Muscle layer of duodenum (tissue), 2 donors: Measurements from ENCODE around the gene TNFRSF8.

Source experiments
- H3K27ac ChIP-seq: one replicate; pipeline ENCODE4 v1.7.0; 2013; ENCODE audit warnings: mild to moderate bottlenecking, low read length
- H3K27me3 ChIP-seq: one replicate; pipeline ENCODE4 v1.7.0; 2013; ENCODE audit warnings: low read depth, mild to moderate bottlenecking, control low read depth, low read length
- H3K36me3 ChIP-seq, 2 donors: one replicate each; pipeline ENCODE4 v1.7.0; 2013; ENCODE audit warnings: low read length in 2 of 2, control low read depth in 1 of 2, mild to moderate bottlenecking in 1 of 2; ENCODE audit not compliant: insufficient read depth in 2 of 2, control insufficient read depth in 1 of 2
- H3K4me1 ChIP-seq, 2 donors: one replicate each; pipeline ENCODE4 v1.7.0; 2013; ENCODE audit warnings: low read length in 2 of 2, mild to moderate bottlenecking in 2 of 2, control low read depth in 1 of 2, moderate library complexity in 1 of 2; ENCODE audit not compliant: insufficient read depth in 2 of 2, control insufficient read depth in 1 of 2
- H3K4me3 ChIP-seq, 2 donors: one replicate each; pipeline ENCODE4 v1.7.0; 2013; ENCODE audit warnings: low read length in 2 of 2, low read depth in 1 of 2, mild to moderate bottlenecking in 1 of 2
- H3K9me3 ChIP-seq, 2 donors: one replicate each; pipeline ENCODE4 v1.7.0; 2013; ENCODE audit warnings: low read length in 2 of 2, control low read depth in 1 of 2, mild to moderate bottlenecking in 1 of 2; ENCODE audit not compliant: control insufficient read depth in 1 of 2
- donor health status: healthy.

TNFRSF8 gene

DNA sequence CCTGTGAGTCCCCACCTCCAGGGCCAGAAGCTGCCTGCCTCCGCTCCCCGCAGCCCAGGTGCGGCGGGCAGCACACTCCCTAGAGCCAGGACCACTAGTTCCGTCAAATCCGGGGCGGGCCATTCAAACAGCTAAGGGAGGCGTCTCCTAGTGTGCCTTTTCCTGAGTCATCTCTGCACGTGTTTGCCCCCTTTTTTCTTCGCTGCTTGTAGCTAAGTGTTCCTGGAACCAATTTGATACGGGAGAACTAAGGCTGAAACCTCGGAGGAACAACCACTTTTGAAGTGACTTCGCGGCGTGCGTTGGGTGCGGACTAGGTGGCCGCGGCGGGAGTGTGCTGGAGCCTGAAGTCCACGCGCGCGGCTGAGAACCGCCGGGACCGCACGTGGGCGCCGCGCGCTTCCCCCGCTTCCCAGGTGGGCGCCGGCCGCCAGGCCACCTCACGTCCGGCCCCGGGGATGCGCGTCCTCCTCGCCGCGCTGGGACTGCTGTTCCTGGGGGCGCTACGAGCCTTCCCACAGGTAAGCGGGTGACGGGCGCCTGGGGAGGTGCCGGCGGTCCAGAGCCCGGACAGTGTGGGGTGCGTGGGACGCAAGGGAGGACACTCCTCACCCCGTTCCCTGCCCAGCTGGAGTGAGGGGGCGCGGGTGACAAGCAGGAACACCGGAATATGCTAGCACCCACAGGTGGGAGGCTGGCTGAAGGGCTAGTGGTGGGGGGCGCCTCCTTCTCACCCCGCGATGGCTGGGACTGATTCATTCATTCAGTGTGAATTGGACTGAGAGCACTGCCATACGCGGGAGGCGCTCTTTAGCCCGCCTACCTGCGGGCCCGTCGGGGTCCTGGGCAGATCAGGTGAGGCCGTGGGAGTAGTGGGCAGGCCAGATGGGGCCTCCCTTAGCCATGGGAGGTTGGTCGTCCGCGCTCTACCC lies at the start of gene TNFRSF8:
TNFRSF8 (plus strand) TSS at position 163 of the 932 bp plus-strand sequence; CDS start at position 459, 296 bp downstream.
- peaks cover 0 to 5% of the 10 kb centered on the region in 2 donors for H3K9me3 ChIP-seq
- H3K4me3 ChIP-seq = peak within 1 kb of the TSS in 1 of 2 donors; percentile 32
- H3K27me3 ChIP-seq = peaks cover 22% of the 10 kb centered on the region
- H3K4me1 ChIP-seq = peaks cover 0 to 9% of the 10 kb centered on the region in 2 donors
- no peak within 1 kb of the TSS for H3K27ac ChIP-seq
- no peaks in the 10 kb centered on the region for H3K36me3 ChIP-seq

DNA sequence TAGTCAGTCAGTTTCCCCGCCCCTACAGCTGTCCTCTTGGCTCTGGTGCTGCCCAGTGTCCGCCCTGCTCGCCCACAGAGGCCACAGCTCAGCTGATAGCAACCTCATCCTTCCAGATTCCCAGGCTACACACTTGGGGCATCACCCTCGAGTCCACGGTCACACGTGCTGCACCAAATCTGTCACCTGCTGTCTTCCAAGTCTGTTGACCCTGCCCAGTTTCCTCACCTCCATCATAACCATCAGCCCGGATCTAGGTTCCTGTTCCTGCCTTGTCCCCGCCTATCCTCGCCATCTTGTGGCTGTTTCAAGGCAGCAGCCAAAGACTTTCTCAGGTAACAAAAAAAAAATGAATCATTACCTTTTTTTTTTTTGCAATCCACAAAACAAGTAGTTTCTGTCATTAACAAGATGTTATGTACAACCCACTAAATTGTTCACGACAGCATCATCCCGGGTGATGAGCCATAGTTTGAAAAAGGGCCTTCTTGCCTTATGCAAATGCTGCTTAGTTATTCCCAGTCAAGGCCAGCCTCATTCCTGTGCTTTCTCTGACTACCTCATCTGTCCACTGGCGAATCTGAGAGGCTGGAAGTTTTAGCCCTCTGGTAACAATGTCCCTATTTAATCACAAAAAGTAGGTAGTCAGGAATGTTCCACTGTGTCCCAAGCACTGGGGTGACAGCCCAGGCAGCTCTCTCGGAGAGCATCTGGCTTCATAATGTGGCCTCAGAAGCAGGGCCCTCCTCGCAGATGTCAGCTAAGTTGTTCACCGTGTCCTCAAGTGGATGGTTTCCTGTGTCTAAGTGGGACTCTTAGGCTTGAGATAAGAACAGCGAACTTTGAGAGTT lies 48.7 kb upstream of the TNFRSF8 start:
- peaks cover 28 to 35% of the 10 kb centered on the region in 2 donors for H3K36me3 ChIP-seq
- no peak overlapping the region for H3K4me3 ChIP-seq
- no peaks in the 10 kb centered on the region for H3K9me3 ChIP-seq
- no peaks in the 10 kb centered on the region for H3K4me1 ChIP-seq
- no peak overlapping the region for H3K27ac ChIP-seq
- H3K27me3 ChIP-seq = no peaks in the 10 kb centered on the region

DNA sequence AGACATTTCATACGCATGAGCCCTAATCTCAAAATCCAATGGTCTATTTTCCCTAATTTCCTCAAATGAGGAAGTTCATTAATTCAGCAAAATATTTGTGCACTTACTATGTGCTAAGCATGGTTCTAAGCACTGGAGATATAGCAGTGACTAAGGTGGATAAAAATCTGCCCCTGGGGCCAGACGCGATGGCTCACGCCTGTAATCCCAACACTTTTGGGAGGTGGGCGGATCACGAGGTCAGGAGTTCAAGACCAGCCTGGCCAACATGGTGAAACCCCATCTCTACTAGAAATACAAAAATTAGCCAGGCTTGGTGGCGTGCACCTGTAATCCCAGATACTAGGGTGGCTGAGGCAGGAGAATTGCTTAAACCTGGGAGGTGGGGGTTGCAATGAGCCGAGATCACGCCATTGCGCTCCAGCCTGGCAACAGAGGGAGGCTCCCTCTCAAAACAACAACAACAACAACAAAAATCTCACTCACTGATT lies 48.1 kb upstream of the TNFRSF8 start:
- peaks cover 2% of the 10 kb centered on the region in 2 donors for H3K4me1 ChIP-seq
- no peaks in the 10 kb centered on the region for H3K9me3 ChIP-seq
- H3K36me3 ChIP-seq = peaks cover 23 to 28% of the 10 kb centered on the region in 2 donors
- no peaks in the 10 kb centered on the region for H3K27me3 ChIP-seq
- no peak overlapping the region for H3K4me3 ChIP-seq
- no peak overlapping the region for H3K27ac ChIP-seq

DNA sequence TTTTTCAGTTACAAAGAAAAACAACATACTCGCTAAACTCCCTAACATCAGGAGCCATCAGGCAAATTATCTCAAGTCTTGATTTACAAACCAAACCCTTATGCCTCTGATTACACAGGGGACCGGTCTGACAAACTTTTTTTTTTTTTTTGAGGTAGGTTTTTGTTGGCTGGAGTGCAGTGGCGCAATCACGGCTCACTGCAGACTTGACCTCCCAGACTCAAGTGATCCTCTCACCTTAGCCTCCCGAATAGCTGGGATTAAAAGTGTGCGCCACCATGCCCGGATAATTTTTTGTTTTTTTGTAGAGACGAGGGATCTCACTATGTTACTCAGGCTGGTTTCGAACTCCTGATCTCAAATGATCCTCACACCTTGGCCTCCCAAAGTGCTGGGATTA lies 47.6 kb upstream of the TNFRSF8 start:
- Histone ChIP-seq H3K27ac (no peak overlapping the region), H3K4me1 (peaks cover 5 to 7% of the 10 kb centered on the region in 2 donors), H3K27me3 (no peaks in the 10 kb centered on the region), H3K36me3 (peaks cover 18 to 24% of the 10 kb centered on the region in 2 donors), H3K9me3 (no peaks in the 10 kb centered on the region), H3K4me3 (no peak overlapping the region)

DNA sequence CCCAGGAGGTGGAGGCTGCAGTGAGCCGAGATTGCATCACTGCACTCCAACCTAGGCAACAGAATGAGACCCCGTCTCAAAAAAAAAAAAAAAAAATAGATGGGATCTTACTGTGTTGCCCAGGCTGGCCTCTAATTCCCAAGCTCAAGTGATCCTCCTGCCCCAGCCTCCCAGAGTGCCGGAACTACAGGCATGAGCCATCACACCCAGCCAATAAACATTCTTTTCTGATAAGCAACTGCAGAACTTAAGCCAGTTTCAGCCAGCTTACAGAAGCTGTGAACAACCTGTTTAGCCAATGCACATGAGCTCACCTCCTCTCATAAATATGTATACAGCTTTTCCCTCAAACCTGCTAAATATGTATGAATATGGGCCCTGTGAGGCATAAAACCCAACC lies 46.9 kb upstream of the TNFRSF8 start:
- Histone ChIP-seq H3K27me3 (no peaks in the 10 kb centered on the region), H3K36me3 (peaks cover 14 to 17% of the 10 kb centered on the region in 2 donors), H3K4me1 (peaks cover 5 to 10% of the 10 kb centered on the region in 2 donors), H3K27ac (no peak overlapping the region), H3K9me3 (no peaks in the 10 kb centered on the region), H3K4me3 (no peak overlapping the region)

DNA sequence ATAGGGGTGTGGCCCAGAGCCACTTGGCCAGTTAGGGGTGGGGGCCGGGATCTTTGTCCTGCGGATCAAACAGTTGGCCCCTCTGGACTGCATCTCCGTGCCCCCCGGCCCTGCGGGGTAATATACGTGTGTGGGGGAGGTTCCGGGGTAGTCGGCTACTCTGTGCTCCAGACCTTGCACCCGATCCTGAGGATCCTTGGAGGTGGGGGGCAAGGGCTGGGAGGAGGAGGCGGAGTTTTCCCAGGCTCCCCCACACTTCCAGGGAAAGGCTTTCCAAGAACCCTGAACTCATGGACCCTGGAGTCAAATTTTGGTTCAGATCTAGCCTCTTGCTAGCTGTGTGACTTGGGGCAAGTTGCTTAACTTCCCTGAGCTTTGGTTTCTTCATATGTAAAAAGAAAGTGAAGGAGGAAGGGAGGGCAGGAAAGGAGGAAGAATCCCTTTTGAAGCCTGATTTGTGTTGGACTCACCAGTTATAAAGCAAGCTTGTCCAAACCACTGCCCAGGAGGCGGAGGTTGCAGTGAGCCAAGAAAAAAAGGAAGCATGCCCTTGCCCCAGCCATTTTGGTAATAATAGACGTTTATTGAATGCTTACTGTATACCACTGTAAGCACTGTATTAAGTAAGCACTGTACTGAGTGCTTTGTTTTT lies 43.1 kb upstream of the TNFRSF8 start:
- no peaks in the 10 kb centered on the region for H3K27me3 ChIP-seq
- no peak overlapping the region for H3K27ac ChIP-seq
- no peaks in the 10 kb centered on the region for H3K9me3 ChIP-seq
- peak overlapping the region; percentile 69 to 83 for H3K4me3 ChIP-seq
- peaks cover 8 to 23% of the 10 kb centered on the region in 2 donors for H3K36me3 ChIP-seq
- peaks cover 5 to 10% of the 10 kb centered on the region in 2 donors for H3K4me1 ChIP-seq

DNA sequence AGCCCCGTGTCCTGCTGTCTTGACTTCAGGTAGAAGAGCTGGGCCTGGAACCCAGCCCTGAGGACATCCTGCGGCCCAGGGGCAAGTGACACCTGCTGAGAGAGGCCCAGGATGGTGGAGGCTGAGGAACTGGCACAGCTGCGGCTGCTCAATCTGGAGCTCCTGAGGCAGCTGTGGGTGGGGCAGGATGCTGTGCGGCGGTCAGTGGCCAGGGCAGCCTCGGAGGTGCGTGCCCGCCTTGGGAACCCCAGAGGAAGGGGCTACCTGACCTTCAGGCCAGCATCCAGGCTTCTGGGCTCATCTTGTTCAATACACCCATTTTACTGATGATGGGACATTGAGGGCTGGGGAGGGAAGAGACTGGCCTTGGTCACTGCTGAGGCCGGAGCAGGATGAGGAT lies 41.5 kb upstream of the TNFRSF8 start:
- no peak overlapping the region for H3K27ac ChIP-seq
- peaks cover 13 to 28% of the 10 kb centered on the region in 2 donors for H3K36me3 ChIP-seq
- no peaks in the 10 kb centered on the region for H3K9me3 ChIP-seq
- H3K27me3 ChIP-seq = no peaks in the 10 kb centered on the region
- no peak overlapping the region for H3K4me3 ChIP-seq
- peaks cover 5 to 10% of the 10 kb centered on the region in 2 donors for H3K4me1 ChIP-seq

DNA sequence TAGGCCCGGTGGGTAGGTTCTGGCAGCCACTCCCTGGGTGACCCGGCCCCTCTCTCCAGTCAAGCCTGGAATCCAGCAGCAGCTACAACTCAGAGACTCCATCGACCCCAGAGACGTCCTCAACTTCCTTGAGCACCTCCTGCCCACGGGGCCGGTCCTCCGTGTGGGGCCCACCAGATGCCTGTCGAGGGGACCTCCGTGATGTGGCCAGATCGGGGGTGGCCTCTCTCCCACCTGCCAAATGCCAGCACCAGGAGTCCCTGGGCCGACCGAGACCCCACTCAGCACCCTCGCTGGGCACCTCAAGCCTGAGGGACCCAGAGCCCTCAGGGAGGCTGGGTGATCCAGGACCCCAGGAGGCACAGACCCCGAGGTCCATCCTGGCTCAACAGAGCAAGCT lies 41.1 kb upstream of the TNFRSF8 start:
- Histone ChIP-seq H3K27ac (no peak overlapping the region), H3K4me1 (peaks cover 5 to 10% of the 10 kb centered on the region in 2 donors), H3K4me3 (no peak overlapping the region), H3K9me3 (no peaks in the 10 kb centered on the region), H3K36me3 (peaks cover 14 to 32% of the 10 kb centered on the region in 2 donors), H3K27me3 (no peaks in the 10 kb centered on the region)

DNA sequence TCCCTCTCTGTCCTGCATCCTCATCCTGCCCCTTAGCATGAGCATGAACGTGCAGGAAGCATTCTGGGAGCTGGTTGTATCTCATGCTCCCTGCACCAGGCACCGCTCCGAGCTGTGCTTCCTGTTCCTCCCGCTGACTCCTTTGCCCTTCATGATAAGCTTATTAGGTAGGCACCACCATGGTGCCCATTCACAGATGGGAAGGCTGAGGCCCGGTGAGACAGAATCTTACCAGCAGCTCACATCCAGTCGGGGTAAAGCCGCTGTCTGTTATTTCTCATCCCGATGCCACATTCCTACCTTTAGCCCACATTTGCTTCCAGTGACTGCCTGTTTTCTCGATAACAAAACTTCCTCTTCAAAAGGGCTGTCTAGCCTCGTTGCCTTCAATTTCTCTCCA lies 36.5 kb upstream of the TNFRSF8 start:
- Histone ChIP-seq H3K27me3 (no peaks in the 10 kb centered on the region), H3K36me3 (peaks cover 21 to 70% of the 10 kb centered on the region in 2 donors)

DNA sequence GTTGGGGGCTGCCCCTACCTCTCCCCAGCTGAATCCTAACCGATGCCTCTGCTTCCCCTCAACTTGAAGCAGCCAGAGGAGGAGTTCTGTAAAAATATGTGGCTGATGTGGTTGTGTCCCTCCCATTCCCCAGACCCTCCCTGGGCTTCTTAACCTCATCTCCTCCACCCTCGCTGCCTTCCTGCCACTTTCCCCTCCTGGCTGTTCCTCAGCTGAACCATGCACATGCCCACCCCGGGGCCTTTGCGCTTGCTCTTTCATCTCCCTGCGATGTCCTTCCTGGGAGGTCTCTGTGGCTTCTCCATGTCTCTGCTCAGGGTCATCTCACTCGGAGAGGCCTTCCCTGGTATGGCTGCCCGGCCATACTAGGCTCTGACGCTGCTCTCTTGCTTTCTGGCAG lies 34.9 kb upstream of the TNFRSF8 start:
- Histone ChIP-seq H3K27me3 (no peaks in the 10 kb centered on the region), H3K36me3 (peaks cover 14 to 68% of the 10 kb centered on the region in 2 donors), H3K9me3 (no peaks in the 10 kb centered on the region), H3K4me1 (no peaks in the 10 kb centered on the region), H3K4me3 (no peak overlapping the region), H3K27ac (no peak overlapping the region)

More for the DNA sequence above, 36.5 kb upstream of the TNFRSF8 start:
- H3K9me3 ChIP-seq = no peaks in the 10 kb centered on the region
- no peaks in the 10 kb centered on the region for H3K4me1 ChIP-seq
- no peak overlapping the region for H3K27ac ChIP-seq
- no peak overlapping the region for H3K4me3 ChIP-seq
